Heart left ventricle (tissue), 13 donors: ENCODE data around the gene MYO1G.

ENCODE experiments used
- POLR2A ChIP-seq, 2 donors: fragments of 450-650 bp; IDR thresholded peaks; one replicate each; pipeline ENCODE4 v1.6.1; 2017; ENCODE audit warnings: antibody characterized with exemption in 2 of 2, mild to moderate bottlenecking in 2 of 2, moderate library complexity in 2 of 2
- TF ChIP-seq, protein P1 (sequence below), 12 donors: fragments of 200-600 bp; sonication (generic) in 4 of 12; IDR thresholded peaks; one replicate each; pipeline versions ENCODE4 v1.5.0 to v1.8.0; 2018 to 2022; ENCODE audit warnings: antibody characterized with exemption in 12 of 12, mild to moderate bottlenecking in 5 of 12
- donor health status: ischemic (EF 13 %, LVEDD 7.1; RV severe dilation, severe dysfunction).
- donor health status: DM: no; HTN: yes; CAD: no.
- donor health status: DM: no; HTN: no; CAD: no.
- donor health status: ischemic (EF 25% LVEDD 6.9; RV normal size, moderate dysfunction).
- donor health status: ischemic (EF 25% LVEDD 5.7; RV mildly dilated, moderate dysfunction).
- donor health status: ischemic (EF 35%, LVEDD 5.7; RV mildly dilated, moderate dysfunction).
- donor health status: nonischemic (EF 11% LVEDD 7.7; RV severe dilation, severe dysfunction).
- donor health status: DM: yes; HTN: yes; CAD: no.
- donor health status: PGD.
- donor health status: ischemic (EF 29% LVEDD 5.4; RV normal size, mild dysfunction).
- donor health status: nonischemic (EF 23%, LVEDD 6.1; RV moderate dilation, normal function).

DNA sequence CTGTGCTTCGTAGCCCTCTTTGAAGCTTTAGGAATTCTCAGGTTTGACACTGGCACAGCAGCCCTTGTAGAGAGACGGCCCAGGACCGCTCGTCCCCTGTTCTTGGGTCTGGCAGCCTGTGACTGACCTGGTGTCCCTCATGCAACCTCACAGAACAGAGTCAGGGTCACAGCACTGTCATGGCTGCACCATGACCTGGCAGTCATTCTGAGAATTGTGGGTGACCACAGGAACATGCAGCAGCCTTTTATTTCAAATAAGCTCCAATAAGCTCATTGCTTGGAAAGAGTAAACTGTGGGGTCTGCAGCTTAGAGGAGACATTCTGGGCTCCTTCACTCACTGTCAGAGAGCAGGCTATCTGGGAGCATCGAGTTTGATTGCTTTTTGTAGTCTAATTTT, 42.5 kb downstream of the MYO1G start:
- TF ChIP-seq, protein P1, sequence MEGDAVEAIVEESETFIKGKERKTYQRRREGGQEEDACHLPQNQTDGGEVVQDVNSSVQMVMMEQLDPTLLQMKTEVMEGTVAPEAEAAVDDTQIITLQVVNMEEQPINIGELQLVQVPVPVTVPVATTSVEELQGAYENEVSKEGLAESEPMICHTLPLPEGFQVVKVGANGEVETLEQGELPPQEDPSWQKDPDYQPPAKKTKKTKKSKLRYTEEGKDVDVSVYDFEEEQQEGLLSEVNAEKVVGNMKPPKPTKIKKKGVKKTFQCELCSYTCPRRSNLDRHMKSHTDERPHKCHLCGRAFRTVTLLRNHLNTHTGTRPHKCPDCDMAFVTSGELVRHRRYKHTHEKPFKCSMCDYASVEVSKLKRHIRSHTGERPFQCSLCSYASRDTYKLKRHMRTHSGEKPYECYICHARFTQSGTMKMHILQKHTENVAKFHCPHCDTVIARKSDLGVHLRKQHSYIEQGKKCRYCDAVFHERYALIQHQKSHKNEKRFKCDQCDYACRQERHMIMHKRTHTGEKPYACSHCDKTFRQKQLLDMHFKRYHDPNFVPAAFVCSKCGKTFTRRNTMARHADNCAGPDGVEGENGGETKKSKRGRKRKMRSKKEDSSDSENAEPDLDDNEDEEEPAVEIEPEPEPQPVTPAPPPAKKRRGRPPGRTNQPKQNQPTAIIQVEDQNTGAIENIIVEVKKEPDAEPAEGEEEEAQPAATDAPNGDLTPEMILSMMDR (IDR thresholded peaks at IDR 0.05) = no peak
- TF ChIP-seq POLR2A (IDR thresholded peaks at IDR 0.05) = no peak
